Prostate gland (tissue), 2 donors: ENCODE results near the gene GRID1.

Experiments
- CTCF ChIP-seq, 4 experiments: fragments of 200-600 bp in 2 of 4; fragments of 450-650 bp in 2 of 4; sonication (generic) in 2 of 4; IDR thresholded peaks; 1 replicate in 3 of 4; 2 replicates in 1 of 4; pipeline ENCODE4 v1.5.1; 2016 to 2019; ENCODE audit warnings: antibody characterized with exemption in 4 of 4, mild to moderate bottlenecking in 2 of 4, moderate library complexity in 2 of 4
- POLR2A ChIP-seq: fragments of 450-650 bp; IDR thresholded peaks from one replicate; pipeline ENCODE4 v1.6.1; 2016; ENCODE audit warnings: antibody characterized with exemption, mild to moderate bottlenecking

DNA sequence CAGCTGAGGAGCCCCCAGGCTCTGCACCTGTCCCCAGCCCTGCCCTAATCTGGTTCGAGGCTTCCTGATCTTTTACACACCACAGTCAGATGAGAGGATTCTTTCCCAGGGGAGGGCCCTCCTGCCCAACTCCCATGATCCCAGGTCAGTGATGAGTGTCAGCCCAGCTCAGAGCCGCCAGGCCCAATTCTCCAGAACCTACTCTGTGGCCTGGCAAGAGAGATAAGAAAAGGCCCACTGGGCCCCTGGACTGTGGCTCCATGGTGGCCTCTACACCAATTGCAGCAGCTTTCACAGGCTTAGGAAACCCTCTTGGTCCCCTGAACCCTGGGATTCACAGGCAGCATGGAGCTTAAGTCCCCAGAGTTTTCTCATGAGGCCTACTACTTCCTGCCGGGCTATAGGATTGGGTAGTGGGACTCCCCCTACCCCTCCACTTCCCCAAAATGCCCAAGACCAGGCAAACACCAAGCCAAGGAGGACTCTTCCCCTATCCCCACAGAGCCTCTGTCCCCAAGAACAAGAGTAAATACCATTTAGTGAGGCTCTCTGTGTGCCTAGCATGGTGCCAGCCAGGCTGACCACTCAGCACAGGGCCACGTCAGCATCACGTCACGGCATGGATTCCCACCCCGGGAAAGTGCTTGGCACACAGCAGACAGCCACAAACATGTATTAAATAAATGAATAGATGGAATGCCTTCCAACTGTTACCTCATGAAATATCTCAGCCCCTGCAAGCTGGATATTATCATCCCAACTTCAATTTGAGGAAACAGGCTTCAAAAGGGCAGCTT lies 100.0 kb downstream of the GRID1 start:
- no peak for TF ChIP-seq POLR2A
- no peak for TF ChIP-seq CTCF (IDR thresholded peaks at IDR 0.05)
